ENCODE results near the gene ZNF497. TPM values are rescaled to one million over a fixed set of nuclear protein-coding genes. Genes with fewer than 3 reads are reported as not detected.

ZNF497 gene
- polyA plus RNA-seq, 1 of the 3 experiments (the other 2 are of a cell fraction), result 1.1 TPM

DNA sequence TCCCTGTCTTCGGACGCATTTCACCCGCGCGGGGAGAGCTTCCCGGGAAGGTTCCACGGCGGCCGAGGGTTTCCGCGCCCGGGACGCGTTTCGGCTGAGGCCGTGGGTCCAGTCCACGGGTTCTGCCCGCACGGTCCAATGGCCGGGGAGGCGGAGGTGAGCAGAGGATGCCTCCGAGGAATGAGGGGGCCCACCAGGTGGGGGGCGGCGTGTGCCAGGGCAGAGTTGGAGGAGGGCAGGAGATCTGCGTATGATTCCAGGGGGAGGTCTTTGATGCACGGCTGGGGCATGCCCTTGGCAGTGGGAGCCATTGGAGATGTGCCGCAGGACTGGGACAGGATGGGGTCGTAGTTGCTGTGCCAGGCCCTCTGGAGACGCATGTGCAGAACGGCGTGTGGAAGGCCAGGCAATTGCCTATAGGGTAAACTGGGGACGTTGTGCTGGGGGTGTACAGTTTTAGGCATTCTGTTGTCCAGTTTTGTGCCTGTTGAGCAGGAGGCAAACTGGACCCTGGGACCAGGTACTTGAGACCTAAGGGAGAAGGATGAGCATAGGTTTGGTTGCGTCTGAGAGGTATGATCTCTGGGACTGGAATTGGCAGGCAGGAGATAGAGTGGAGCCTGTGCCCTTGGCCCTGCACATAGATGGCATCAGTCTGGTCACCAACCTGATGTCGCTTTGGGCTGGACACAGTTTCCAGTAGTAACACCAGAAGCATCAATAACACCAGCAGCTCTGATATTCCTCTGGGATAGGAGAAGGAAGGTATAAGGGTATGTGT lies 46.6 kb upstream of the ZNF497 start (continued):
- TF ChIP-seq POLR2AphosphoS5 (IDR thresholded peaks at IDR 0.05; ENCODE audit: low read depth, low read length) (no peak), RXRA (IDR thresholded peaks at IDR 0.05; ENCODE audit: borderline replicate concordance, low read depth) (no peak), TAF1 (IDR thresholded peaks at IDR 0.05; ENCODE audit: borderline replicate concordance, low read depth, low read length) (no peak), TCF12 (IDR thresholded peaks at IDR 0.05) (no peak), RCOR1 (IDR thresholded peaks at IDR 0.05; ENCODE audit: low read length) (no peak), ELF1 (IDR thresholded peaks at IDR 0.05) (no peak), NFIC (IDR thresholded peaks at IDR 0.05; ENCODE audit: borderline replicate concordance) (no peak), SMC3 (IDR thresholded peaks at IDR 0.05; ENCODE audit: low read depth, low read length) (no peak), SIN3A (IDR thresholded peaks at IDR 0.05; ENCODE audit: borderline replicate concordance, low read depth, low read length) (no peak), CHD2 (IDR thresholded peaks at IDR 0.05; ENCODE audit: low read length, partially characterized antibody) (no peak), TEAD4 (IDR thresholded peaks at IDR 0.05; ENCODE audit: borderline replicate concordance, insufficient read depth) (no peak), GATA2 (CRISPR knock-in tag; IDR thresholded peaks at IDR 0.05) (no peak)
- TF ChIP-seq, protein P1, sequence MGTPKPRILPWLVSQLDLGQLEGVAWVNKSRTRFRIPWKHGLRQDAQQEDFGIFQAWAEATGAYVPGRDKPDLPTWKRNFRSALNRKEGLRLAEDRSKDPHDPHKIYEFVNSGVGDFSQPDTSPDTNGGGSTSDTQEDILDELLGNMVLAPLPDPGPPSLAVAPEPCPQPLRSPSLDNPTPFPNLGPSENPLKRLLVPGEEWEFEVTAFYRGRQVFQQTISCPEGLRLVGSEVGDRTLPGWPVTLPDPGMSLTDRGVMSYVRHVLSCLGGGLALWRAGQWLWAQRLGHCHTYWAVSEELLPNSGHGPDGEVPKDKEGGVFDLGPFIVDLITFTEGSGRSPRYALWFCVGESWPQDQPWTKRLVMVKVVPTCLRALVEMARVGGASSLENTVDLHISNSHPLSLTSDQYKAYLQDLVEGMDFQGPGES (IDR thresholded peaks at IDR 0.05; ENCODE audit: low read depth, low read length), result no peak
- TF ChIP-seq, protein P2, sequence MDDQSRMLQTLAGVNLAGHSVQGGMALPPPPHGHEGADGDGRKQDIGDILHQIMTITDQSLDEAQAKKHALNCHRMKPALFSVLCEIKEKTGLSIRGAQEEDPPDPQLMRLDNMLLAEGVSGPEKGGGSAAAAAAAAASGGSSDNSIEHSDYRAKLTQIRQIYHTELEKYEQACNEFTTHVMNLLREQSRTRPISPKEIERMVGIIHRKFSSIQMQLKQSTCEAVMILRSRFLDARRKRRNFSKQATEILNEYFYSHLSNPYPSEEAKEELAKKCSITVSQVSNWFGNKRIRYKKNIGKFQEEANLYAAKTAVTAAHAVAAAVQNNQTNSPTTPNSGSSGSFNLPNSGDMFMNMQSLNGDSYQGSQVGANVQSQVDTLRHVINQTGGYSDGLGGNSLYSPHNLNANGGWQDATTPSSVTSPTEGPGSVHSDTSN (IDR thresholded peaks at IDR 0.05), result no peak
- TF ChIP-seq, protein P3, sequence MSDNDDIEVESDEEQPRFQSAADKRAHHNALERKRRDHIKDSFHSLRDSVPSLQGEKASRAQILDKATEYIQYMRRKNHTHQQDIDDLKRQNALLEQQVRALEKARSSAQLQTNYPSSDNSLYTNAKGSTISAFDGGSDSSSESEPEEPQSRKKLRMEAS (IDR thresholded peaks at IDR 0.05; ENCODE audit: low read depth), result peak; percentile 40; the same call in 1 of the 2 replicates
- TF ChIP-seq, protein P4, sequence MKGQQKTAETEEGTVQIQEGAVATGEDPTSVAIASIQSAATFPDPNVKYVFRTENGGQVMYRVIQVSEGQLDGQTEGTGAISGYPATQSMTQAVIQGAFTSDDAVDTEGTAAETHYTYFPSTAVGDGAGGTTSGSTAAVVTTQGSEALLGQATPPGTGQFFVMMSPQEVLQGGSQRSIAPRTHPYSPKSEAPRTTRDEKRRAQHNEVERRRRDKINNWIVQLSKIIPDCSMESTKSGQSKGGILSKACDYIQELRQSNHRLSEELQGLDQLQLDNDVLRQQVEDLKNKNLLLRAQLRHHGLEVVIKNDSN (IDR thresholded peaks at IDR 0.05; ENCODE audit: borderline replicate concordance, low read depth), result no peak
- TF ChIP-seq, protein P5, sequence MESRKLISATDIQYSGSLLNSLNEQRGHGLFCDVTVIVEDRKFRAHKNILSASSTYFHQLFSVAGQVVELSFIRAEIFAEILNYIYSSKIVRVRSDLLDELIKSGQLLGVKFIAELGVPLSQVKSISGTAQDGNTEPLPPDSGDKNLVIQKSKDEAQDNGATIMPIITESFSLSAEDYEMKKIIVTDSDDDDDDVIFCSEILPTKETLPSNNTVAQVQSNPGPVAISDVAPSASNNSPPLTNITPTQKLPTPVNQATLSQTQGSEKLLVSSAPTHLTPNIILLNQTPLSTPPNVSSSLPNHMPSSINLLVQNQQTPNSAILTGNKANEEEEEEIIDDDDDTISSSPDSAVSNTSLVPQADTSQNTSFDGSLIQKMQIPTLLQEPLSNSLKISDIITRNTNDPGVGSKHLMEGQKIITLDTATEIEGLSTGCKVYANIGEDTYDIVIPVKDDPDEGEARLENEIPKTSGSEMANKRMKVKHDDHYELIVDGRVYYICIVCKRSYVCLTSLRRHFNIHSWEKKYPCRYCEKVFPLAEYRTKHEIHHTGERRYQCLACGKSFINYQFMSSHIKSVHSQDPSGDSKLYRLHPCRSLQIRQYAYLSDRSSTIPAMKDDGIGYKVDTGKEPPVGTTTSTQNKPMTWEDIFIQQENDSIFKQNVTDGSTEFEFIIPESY (IDR thresholded peaks at IDR 0.05; ENCODE audit: borderline replicate concordance, low read depth), result no peak

All from SK-N-SH (cell line).